Loucy (cell line): ENCODE data around the gene TUBA4B.

ENCODE experiments used
- H2AFZ ChIP-seq: fragments of 200-600 bp; sonication (generic); 2 replicates; pipeline ENCODE4 v1.6.0; 2016; ENCODE audit warnings: antibody characterized with exemption, mild to moderate bottlenecking, low read length, moderate library complexity
- H3F3A ChIP-seq: fragments of 200-600 bp; 2 replicates; pipeline ENCODE4 v1.6.0; 2016; ENCODE audit warnings: antibody characterized with exemption, low read depth, mild to moderate bottlenecking
- H3K27me3 ChIP-seq: fragments of 200-600 bp; sonication (generic); 2 replicates; pipeline ENCODE4 v1.6.1; 2014; ENCODE audit warnings: low read length, mild to moderate bottlenecking; ENCODE audit not compliant: insufficient read depth, poor library complexity, severe bottlenecking
- H3K36me3 ChIP-seq: fragments of 200-600 bp; sonication (generic); 2 replicates; pipeline ENCODE4 v1.6.1; 2016; ENCODE audit warnings: low read length; ENCODE audit not compliant: insufficient read depth
- H3K4me1 ChIP-seq: fragments of 200-600 bp; sonication (generic); 2 replicates; pipeline ENCODE4 v1.5.1; 2014; ENCODE audit warnings: low read length, mild to moderate bottlenecking; ENCODE audit not compliant: insufficient read depth, poor library complexity, severe bottlenecking
- H3K4me2 ChIP-seq: fragments of 200-600 bp; sonication (generic); 2 replicates; pipeline ENCODE4 v1.6.0; 2014; ENCODE audit warnings: antibody characterized with exemption, low read length, low read depth, mild to moderate bottlenecking; ENCODE audit not compliant: poor library complexity, severe bottlenecking
- H3K4me3 ChIP-seq: fragments of 200-600 bp; sonication (generic); 2 replicates; pipeline ENCODE4 v1.5.1; 2014; ENCODE audit warnings: low read length, mild to moderate bottlenecking, mixed read lengths; ENCODE audit not compliant: poor library complexity, severe bottlenecking
- H3K79me2 ChIP-seq: fragments of 200-600 bp; sonication (generic); 2 replicates; pipeline ENCODE4 v1.6.1; 2014; ENCODE audit warnings: low read length; ENCODE audit not compliant: insufficient read depth
- H3K9ac ChIP-seq: fragments of 200-600 bp; sonication (generic); 2 replicates; pipeline ENCODE4 v1.6.0; 2014; ENCODE audit warnings: mild to moderate bottlenecking, low read depth, low read length, moderate library complexity; ENCODE audit not compliant: poor library complexity, severe bottlenecking
- H3K9me2 ChIP-seq: fragments of 200-600 bp; sonication (generic); replicated peaks from 2 replicates; pipeline ENCODE4 v1.6.1; 2016; ENCODE audit warnings: low read depth, low read length, mixed read lengths
- H3K9me3 ChIP-seq: fragments of 200-600 bp; sonication (generic); 2 replicates; pipeline ENCODE4 v1.6.1; 2014; ENCODE audit warnings: mild to moderate bottlenecking, antibody characterized with exemption, low read length, low read depth; ENCODE audit not compliant: insufficient read depth
- H4K20me1 ChIP-seq: fragments of 200-600 bp; sonication (generic); 2 replicates; pipeline ENCODE4 v1.6.0; 2014; ENCODE audit warnings: antibody characterized with exemption, low read length, mild to moderate bottlenecking; ENCODE audit not compliant: insufficient read depth, poor library complexity, severe bottlenecking
- EZH2phosphoT487 ChIP-seq: fragments of 200-600 bp; IDR thresholded peaks from 2 replicates; pipeline ENCODE4 v1.6.1; 2018; ENCODE audit warnings: antibody characterized with exemption, mild to moderate bottlenecking, moderate library complexity, borderline replicate concordance
- TF ChIP-seq, protein P1 (sequence below): fragments of 200-600 bp; sonication (generic); conservative IDR thresholded peaks from 2 replicates; pipeline ENCODE4 v1.5.1; 2014; ENCODE audit warnings: mild to moderate bottlenecking, antibody characterized with exemption, low read length

Gene TUBA4B

DNA sequence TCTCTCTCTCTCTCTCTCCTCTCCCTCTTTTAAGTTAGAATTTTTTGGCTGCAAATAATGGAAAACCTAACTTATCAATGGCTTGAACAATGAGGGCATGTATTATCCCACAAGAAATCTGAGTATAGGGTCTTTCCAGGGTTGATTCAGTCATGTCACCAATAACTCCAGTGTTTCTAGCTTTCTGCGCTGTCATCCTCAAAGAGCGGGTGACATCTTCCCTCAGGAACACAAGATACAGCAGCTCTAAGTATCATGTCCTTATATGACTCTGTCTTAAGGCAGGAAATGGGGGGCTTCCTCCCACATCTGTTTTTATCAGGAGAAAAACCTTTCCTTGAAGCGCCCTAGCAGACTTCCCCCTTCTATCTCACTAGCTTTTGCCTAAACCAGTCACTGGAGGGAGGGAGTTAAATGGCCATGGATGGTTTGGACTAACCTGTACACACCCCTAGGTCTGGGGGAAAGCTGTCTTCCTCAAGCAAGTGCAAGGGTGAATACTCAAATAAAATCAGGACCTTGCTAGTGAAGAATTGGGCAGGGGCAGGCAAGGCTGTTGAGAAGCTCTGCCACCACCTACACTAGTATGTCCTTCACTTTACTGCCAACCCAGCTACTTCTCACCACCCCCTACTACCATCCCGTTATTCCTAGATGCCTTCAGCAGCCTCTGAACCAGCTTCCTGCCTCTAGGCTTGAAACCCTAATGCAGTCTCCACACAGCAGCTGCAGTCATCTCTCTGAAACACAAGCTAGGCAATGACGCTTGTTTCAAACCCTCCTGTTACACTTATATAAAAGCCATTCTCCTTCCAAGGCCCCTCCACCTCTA is 8.2 kb downstream of the TUBA4B start:
- no peak overlapping the region for H3K4me3 ChIP-seq
- no peak overlapping the region for H3K9ac ChIP-seq
- no peak overlapping the region for H2AFZ ChIP-seq
- TF ChIP-seq, protein P1, sequence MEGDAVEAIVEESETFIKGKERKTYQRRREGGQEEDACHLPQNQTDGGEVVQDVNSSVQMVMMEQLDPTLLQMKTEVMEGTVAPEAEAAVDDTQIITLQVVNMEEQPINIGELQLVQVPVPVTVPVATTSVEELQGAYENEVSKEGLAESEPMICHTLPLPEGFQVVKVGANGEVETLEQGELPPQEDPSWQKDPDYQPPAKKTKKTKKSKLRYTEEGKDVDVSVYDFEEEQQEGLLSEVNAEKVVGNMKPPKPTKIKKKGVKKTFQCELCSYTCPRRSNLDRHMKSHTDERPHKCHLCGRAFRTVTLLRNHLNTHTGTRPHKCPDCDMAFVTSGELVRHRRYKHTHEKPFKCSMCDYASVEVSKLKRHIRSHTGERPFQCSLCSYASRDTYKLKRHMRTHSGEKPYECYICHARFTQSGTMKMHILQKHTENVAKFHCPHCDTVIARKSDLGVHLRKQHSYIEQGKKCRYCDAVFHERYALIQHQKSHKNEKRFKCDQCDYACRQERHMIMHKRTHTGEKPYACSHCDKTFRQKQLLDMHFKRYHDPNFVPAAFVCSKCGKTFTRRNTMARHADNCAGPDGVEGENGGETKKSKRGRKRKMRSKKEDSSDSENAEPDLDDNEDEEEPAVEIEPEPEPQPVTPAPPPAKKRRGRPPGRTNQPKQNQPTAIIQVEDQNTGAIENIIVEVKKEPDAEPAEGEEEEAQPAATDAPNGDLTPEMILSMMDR, result no peak
- no peak for TF ChIP-seq EZH2phosphoT487
- H3K9me3 ChIP-seq, result no peaks in the 10 kb centered on the region
- no peaks in the 10 kb centered on the region for H4K20me1 ChIP-seq
- no peak overlapping the region for H3K4me2 ChIP-seq
- no peaks in the 10 kb centered on the region for H3K27me3 ChIP-seq
- H3K36me3 ChIP-seq, result no peaks in the 10 kb centered on the region
- no peaks in the 10 kb centered on the region for H3K79me2 ChIP-seq
- H3K4me1 ChIP-seq, result peaks cover 4% of the 10 kb centered on the region
- H3F3A ChIP-seq, result no peaks in the 10 kb centered on the region
- H3K9me2 ChIP-seq, result no peaks in the 10 kb centered on the region

DNA sequence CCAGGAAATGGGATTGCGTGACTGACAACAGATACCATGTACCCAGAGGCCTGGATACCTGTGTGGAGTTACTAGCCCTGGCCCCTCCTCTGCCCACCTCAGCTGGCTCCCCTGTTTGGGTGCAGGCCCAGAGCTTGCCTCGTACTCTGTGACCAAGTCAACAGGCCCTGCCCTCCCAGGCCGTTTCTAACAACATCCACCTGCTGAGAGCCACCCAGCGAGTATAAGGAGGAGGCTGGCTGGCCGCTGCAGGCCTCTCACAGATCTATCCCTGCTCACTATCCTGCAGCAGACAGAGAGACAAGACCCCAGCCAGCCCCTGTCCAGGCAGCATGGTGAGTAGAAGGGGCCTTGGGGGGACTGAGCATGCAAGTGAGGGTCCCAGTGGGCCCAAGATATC is 13.2 kb downstream of the TUBA4B start:
- Histone ChIP-seq H3K4me3 (no peak overlapping the region), H3F3A (no peaks in the 10 kb centered on the region), H3K36me3 (no peaks in the 10 kb centered on the region), H3K4me1 (peaks cover 1% of the 10 kb centered on the region), H3K9me3 (no peaks in the 10 kb centered on the region), H2AFZ (no peak overlapping the region), H3K4me2 (no peak overlapping the region), H3K9me2 (no peaks in the 10 kb centered on the region), H4K20me1 (no peaks in the 10 kb centered on the region), H3K27me3 (no peaks in the 10 kb centered on the region), H3K9ac (no peak overlapping the region), H3K79me2 (no peaks in the 10 kb centered on the region)
- TF ChIP-seq EZH2phosphoT487, result no peak
- TF ChIP-seq, protein P1, result no peak

DNA sequence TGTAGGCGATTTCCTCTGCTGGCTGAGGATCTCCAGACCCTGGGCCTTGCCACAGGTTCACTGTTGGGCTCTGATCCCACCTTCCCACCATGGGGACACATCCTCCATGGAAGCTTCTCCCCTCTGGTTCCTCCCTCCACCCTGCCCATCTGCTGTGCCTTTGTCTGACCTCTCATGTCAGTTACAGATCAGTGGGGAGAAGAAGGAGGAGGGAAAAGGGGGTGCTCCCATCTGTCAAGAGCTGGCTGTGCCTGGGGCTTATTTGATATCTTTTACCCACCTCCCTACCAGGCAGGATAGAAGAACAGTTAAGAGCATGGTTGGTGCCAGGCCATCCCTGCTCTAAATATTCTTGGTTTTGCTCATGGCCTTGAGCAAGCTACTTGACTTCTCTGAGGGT is 13.8 kb downstream of the TUBA4B start:
- H3K4me2 ChIP-seq, result no peak overlapping the region
- H3K79me2 ChIP-seq, result no peaks in the 10 kb centered on the region
- no peaks in the 10 kb centered on the region for H3K9me2 ChIP-seq
- no peaks in the 10 kb centered on the region for H3K36me3 ChIP-seq
- no peaks in the 10 kb centered on the region for H3K27me3 ChIP-seq
- H2AFZ ChIP-seq, result no peak overlapping the region
- H4K20me1 ChIP-seq, result no peaks in the 10 kb centered on the region
- no peak for TF ChIP-seq EZH2phosphoT487
- TF ChIP-seq, protein P1, result no peak
- H3F3A ChIP-seq, result no peaks in the 10 kb centered on the region
- no peaks in the 10 kb centered on the region for H3K9me3 ChIP-seq
- no peaks in the 10 kb centered on the region for H3K4me1 ChIP-seq
- no peak overlapping the region for H3K9ac ChIP-seq
- H3K4me3 ChIP-seq, result no peak overlapping the region
